ENCODE measurements around the gene GNE.

GRCh38 chr9:36258996-36259533 is 817 bp upstream of the GNE start:
- TF ChIP-seq, protein P1, sequence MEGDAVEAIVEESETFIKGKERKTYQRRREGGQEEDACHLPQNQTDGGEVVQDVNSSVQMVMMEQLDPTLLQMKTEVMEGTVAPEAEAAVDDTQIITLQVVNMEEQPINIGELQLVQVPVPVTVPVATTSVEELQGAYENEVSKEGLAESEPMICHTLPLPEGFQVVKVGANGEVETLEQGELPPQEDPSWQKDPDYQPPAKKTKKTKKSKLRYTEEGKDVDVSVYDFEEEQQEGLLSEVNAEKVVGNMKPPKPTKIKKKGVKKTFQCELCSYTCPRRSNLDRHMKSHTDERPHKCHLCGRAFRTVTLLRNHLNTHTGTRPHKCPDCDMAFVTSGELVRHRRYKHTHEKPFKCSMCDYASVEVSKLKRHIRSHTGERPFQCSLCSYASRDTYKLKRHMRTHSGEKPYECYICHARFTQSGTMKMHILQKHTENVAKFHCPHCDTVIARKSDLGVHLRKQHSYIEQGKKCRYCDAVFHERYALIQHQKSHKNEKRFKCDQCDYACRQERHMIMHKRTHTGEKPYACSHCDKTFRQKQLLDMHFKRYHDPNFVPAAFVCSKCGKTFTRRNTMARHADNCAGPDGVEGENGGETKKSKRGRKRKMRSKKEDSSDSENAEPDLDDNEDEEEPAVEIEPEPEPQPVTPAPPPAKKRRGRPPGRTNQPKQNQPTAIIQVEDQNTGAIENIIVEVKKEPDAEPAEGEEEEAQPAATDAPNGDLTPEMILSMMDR (IDR thresholded peaks at IDR 0.05; ENCODE audit: insufficient read depth, low read length): no peak
- TF ChIP-seq POLR2AphosphoS5 (IDR thresholded peaks at IDR 0.05; ENCODE audit: low read depth) (no peak), GABPA (IDR thresholded peaks at IDR 0.05; ENCODE audit: low read depth) (no peak)
- TF ChIP-seq, protein P2, sequence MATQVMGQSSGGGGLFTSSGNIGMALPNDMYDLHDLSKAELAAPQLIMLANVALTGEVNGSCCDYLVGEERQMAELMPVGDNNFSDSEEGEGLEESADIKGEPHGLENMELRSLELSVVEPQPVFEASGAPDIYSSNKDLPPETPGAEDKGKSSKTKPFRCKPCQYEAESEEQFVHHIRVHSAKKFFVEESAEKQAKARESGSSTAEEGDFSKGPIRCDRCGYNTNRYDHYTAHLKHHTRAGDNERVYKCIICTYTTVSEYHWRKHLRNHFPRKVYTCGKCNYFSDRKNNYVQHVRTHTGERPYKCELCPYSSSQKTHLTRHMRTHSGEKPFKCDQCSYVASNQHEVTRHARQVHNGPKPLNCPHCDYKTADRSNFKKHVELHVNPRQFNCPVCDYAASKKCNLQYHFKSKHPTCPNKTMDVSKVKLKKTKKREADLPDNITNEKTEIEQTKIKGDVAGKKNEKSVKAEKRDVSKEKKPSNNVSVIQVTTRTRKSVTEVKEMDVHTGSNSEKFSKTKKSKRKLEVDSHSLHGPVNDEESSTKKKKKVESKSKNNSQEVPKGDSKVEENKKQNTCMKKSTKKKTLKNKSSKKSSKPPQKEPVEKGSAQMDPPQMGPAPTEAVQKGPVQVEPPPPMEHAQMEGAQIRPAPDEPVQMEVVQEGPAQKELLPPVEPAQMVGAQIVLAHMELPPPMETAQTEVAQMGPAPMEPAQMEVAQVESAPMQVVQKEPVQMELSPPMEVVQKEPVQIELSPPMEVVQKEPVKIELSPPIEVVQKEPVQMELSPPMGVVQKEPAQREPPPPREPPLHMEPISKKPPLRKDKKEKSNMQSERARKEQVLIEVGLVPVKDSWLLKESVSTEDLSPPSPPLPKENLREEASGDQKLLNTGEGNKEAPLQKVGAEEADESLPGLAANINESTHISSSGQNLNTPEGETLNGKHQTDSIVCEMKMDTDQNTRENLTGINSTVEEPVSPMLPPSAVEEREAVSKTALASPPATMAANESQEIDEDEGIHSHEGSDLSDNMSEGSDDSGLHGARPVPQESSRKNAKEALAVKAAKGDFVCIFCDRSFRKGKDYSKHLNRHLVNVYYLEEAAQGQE (IDR thresholded peaks at IDR 0.05; ENCODE audit: insufficient replicate concordance, low read depth): no peak

Measured in HL-60 (cell line).